Astrocyte of the spinal cord (primary cell): Measurements from ENCODE around the gene ZFP36L1.

Experiments
- DNase-seq: peaks from one replicate; pipeline ENCODE4 v3.0.0; 2011; ENCODE audit warnings: low read depth, low spot score
- H3K4me3 ChIP-seq: 2 replicates; pipeline ENCODE4 v1.5.1; 2011; ENCODE audit warnings: low read depth, mild to moderate bottlenecking, low read length, moderate library complexity
- CTCF ChIP-seq: IDR thresholded peaks from 2 replicates; pipeline ENCODE4 v1.5.1; 2012; ENCODE audit warnings: low read depth, mild to moderate bottlenecking, low read length, inconsistent platforms
- in situ Hi-C: cut with HindIII; loops from 2 replicates; pipeline ENCODE4 v1.10.0; 2017; ENCODE audit warnings: low sequenced_read_pairs

Gene ZFP36L1

GRCh38 chr14:68806526-68807147 is 13.8 kb upstream of the ZFP36L1 start:
- TF ChIP-seq CTCF, result no peak
- no peak for DNase-seq
- no peak overlapping the region for H3K4me3 ChIP-seq
- in situ Hi-C loops, result no loop called here

GRCh38 chr14:68805414-68805813 is 12.5 kb upstream of the ZFP36L1 start:
- in situ Hi-C loops, result no loop called here
- no peak overlapping the region for H3K4me3 ChIP-seq
- no peak for DNase-seq
- TF ChIP-seq CTCF, result no peak

- in situ Hi-C loops, result no loop called here
- DNase-seq, result no peak
- no peak overlapping the region for H3K4me3 ChIP-seq
- TF ChIP-seq CTCF, result no peak
Measured at GRCh38 chr14:68801631-68802030, 8.8 kb upstream of the ZFP36L1 start.

GRCh38 chr14:68800953-68801352 is 8.1 kb upstream of the ZFP36L1 start:
- no peak for DNase-seq
- TF ChIP-seq CTCF, result no peak
- no peak overlapping the region for H3K4me3 ChIP-seq
- in situ Hi-C loops, result no loop called here

GRCh38 chr14:68800390-68800789 is 7.5 kb upstream of the ZFP36L1 start:
- H3K4me3 ChIP-seq, result no peak overlapping the region
- no peak for TF ChIP-seq CTCF
- in situ Hi-C loops, result no loop called here
- peak; percentile 34 for DNase-seq

GRCh38 chr14:68798621-68799020 is 5.8 kb upstream of the ZFP36L1 start:
- no peak for DNase-seq
- TF ChIP-seq CTCF, result no peak
- in situ Hi-C loops, result no loop called here
- no peak overlapping the region for H3K4me3 ChIP-seq
